GM18870 (cell line): ENCODE measurements around the gene GOLGA6L7.
"Not testable (repeated sequence)": the region's sequence is repeated elsewhere in the genome, so short reads cannot be mapped to it uniquely, and the experiment has no call there.

ENCODE experiments used
- ATAC-seq: cut with Tn5 transposase; IDR thresholded peaks from one replicate; pipeline ENCODE4 v1.9.1; 2021; ENCODE audit warnings: moderate library complexity; ENCODE audit not compliant: unreplicated experiment

GOLGA6L7 gene

DNA sequence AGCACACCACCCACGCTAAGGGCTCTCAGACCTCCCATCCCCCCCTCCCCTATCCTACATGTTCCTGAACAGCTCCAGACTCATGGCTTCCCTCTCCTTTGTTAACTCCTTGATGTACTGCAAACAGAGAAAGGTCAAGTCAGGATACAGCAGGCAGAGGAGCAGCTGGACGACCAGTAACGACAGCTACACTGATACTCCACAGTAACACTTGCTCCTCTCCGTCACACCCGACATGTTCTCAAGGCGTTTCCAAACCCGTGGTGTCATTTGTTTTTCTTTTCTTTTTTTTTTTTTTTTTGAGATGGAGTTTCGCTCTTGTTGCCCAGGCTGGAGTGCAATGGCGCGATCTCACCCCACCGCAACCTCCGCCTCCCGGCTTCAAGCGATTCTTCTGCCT lies 4.3 kb downstream of the GOLGA6L7 start:
- not testable (repeated sequence) for ATAC-seq

- ATAC-seq = not testable (repeated sequence)
Observed at GRCh38 chr15:28843520-28843919, 4.9 kb downstream of the GOLGA6L7 start.

DNA sequence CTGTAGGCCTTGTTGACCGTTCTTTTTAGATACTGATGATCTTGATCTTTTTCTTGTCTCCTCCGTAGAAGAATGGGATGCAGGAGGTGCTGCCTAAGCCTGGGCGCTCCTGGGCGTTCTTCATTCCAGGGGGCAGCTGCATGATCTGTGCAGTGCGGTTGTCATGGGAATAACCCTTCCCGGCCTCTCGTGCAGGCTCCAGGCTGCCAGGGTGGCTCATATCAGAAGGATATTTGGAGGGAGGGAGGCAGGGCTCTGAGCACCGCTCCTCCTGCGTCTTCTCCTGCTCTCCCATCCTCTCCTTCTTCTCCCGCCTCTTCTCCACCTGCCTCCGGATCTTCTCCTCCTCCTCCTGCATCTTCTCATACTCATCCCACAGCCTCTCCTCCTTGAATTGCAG lies 6.2 kb downstream of the GOLGA6L7 start:
- not testable (repeated sequence) for ATAC-seq

GRCh38 chr15:28840285-28840684 lies 8.2 kb downstream of the GOLGA6L7 start:
- not testable (repeated sequence) for ATAC-seq

GRCh38 chr15:28834957-28835585 lies 13.4 kb downstream of the GOLGA6L7 start:
- not testable (repeated sequence) for ATAC-seq

DNA sequence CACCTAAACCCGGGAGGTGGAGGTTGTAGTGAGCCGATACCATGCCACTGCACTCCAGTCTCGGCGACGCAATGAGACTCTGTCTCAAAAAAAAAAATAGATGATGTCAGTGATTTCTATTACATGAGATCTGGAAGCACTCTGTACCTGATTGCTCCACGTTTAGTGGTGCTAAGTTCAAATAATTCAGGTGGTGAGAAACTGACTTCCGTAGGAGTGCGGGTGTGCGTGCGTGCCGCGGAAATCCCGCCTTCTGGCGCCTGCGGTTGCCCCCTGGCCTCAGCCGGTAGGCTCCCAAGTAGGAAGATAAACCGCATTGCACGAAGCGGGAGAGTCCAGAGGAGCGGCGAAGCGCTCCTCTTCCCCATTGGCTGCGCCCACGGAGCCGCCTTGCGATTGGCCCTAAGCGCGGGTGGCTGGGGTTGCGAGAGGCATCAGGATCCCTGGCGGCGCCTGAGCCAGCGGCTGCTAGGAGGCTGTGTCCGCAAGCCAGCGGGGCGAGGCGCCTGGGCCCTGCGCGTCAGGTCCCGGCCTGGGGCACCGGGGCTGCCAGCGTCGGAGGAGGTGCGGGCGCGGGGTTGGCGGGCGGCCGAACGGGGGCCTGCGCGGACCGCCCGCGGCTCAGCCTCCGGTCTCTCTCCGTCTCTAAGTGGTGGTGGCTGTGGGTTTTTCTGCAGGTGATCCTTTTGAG lies 16.4 kb downstream of the GOLGA6L7 start:
- not testable (repeated sequence) for ATAC-seq

- ATAC-seq = not testable (repeated sequence)
Observed at GRCh38 chr15:28821420-28821819, 27.0 kb downstream of the GOLGA6L7 start.

- not testable (repeated sequence) for ATAC-seq
Observed at GRCh38 chr15:28819930-28820295, 28.5 kb downstream of the GOLGA6L7 start.

GRCh38 chr15:28819019-28819929 lies 29.2 kb downstream of the GOLGA6L7 start:
- not testable (repeated sequence) for ATAC-seq

- not testable (repeated sequence) for ATAC-seq
Observed at GRCh38 chr15:28818168-28818567, 30.3 kb downstream of the GOLGA6L7 start.

- ATAC-seq = not testable (repeated sequence)
Observed at GRCh38 chr15:28814059-28814458, 34.4 kb downstream of the GOLGA6L7 start.

- not testable (repeated sequence) for ATAC-seq
Observed at GRCh38 chr15:28813392-28813791, 35.1 kb downstream of the GOLGA6L7 start.

GRCh38 chr15:28811852-28812550 lies 36.4 kb downstream of the GOLGA6L7 start:
- not testable (repeated sequence) for ATAC-seq

- ATAC-seq = not testable (repeated sequence)
Observed at GRCh38 chr15:28810444-28810843, 38.0 kb downstream of the GOLGA6L7 start.

DNA sequence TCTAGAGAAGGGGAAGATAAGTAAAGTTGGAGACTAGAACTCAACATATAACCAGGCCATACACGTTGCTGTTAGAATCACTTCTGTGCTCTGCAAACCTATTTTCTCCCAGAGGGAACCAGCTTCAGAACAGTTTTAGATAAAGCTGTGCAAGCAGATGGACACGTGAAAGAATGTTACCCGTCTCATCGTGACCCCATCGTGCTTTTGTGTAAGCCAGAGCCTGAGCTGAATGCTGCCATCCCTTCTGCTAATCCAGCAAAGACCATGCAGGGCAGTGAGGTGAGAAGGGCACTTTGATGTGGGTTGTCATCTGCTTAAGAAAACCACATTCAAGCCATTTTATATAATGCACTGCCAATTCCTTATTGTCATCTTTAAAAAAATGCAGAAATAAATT lies 40.3 kb downstream of the GOLGA6L7 start:
- not testable (repeated sequence) for ATAC-seq

DNA sequence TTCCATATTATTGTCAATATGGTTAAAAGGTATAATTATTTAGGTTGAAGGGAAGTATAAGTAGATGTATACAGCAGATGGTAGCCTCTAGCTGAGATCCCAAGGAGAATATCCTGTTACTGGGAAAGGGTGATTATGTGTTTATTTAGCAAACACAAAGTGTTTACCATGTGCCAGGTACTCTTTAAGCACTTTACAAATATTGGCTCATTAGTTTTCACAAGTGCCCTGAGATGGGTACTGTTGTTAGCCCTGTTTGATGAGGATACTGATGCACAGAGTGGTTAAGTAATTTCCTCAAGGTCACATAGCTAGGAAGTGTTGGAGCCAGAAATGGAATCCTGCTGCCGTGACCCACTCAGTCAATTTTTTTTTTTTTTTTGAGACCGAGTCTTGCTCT lies 48.1 kb downstream of the GOLGA6L7 start:
- ATAC-seq = not testable (repeated sequence)

- ATAC-seq = not testable (repeated sequence)
Observed at GRCh38 chr15:28798234-28798633, 50.2 kb downstream of the GOLGA6L7 start.

DNA sequence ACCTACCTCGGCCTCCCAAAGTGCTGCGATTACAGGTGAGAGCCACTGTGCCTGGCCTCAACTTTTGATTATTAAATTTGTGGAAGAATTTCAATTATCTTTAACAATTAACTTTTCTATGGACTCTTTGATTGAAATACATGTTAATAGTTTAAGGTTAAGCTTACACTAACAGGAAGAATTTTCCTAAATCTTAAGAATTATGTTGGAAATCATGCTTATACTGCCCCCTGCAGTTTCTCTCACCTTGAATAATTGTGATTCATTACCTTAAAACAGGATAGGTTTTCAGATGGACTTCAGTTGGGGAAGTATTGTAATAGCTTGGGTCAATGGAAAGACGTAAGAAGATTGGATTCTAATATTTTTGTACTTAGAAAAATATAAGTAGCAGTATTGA lies 54.2 kb downstream of the GOLGA6L7 start:
- not testable (repeated sequence) for ATAC-seq
